Measurements from ENCODE around the gene ABLIM3.

DNA sequence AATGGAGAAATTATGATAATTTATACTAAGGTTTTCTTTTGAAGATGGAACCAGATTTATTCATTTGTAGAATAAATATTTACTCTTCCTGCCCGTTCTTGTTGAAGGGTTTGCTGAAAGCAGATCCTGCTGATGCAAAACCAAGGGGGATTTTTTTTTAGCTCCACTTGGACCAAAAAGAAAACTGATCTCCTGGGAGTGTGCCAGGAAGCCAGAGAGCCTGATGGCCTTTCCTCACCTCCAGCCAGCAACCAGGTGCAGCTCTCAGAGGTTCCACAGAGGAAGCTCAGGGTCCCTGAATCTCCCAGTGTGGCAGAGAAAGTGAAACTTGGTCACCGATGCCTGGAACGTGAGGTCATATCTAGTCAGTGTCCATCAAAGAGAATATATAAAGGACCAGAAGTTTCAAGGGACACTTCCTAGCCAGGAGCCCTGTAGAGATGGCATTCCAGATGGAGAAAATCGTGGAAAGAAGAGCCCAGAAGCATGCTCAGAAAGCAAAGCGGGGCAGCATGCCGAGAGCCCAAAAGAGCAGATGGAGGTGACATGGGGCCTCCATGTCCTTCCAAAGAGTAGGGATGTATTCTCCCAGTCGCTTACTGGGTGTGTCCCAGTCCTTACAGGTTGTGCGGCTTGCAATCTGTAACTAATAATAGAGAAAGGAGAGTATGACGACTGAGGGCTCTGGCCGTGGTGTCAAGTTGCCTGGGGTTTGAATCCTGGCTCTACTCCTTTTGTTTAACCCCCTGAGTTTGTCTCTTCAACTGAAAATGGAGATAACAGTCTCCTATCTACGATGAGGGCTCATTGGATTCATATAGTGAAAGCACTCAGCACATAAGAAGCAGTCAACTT, 142.6 kb downstream of the ABLIM3 start:
- TF ChIP-seq EZH2 (optimal IDR thresholded peaks at IDR 0.05; ENCODE audit: low read depth, low read length) = no peak
- TF ChIP-seq, protein P1, sequence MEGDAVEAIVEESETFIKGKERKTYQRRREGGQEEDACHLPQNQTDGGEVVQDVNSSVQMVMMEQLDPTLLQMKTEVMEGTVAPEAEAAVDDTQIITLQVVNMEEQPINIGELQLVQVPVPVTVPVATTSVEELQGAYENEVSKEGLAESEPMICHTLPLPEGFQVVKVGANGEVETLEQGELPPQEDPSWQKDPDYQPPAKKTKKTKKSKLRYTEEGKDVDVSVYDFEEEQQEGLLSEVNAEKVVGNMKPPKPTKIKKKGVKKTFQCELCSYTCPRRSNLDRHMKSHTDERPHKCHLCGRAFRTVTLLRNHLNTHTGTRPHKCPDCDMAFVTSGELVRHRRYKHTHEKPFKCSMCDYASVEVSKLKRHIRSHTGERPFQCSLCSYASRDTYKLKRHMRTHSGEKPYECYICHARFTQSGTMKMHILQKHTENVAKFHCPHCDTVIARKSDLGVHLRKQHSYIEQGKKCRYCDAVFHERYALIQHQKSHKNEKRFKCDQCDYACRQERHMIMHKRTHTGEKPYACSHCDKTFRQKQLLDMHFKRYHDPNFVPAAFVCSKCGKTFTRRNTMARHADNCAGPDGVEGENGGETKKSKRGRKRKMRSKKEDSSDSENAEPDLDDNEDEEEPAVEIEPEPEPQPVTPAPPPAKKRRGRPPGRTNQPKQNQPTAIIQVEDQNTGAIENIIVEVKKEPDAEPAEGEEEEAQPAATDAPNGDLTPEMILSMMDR (IDR thresholded peaks at IDR 0.05; ENCODE audit: low read length) = no peak
- TF ChIP-seq EZH2phosphoT487 (IDR thresholded peaks at IDR 0.05; ENCODE audit: low read length) = no peak

Measured in MM.1S (cell line).